SK-N-SH (cell line): ENCODE results near the gene HEPN1. TPM values are rescaled to one million over a fixed set of nuclear protein-coding genes. Genes with fewer than 3 reads are reported as not detected.

ENCODE experiments used
- CTCF ChIA-PET: fragments of 300-600, 350-600 bp; formaldehyde crosslinking; extraction: SDS; loops from one replicate; lab custom pipeline; 2021; lab: Yijun Ruan, JAX
- POLR2A ChIA-PET: fragments of 350-600 bp; sonication (Branson Sonifier 250); formaldehyde crosslinking; extraction: SDS; loops from one replicate; lab custom pipeline; 2020; ENCODE audit warnings: antibody characterized with exemption, inconsistent platforms; lab: Yijun Ruan, JAX
- DNase-seq: peaks from one replicate; pipeline ENCODE4 v3.0.0; 2012
- H2AFZ ChIP-seq: fragments of 200-600 bp; sonication (generic); 2 replicates; pipeline ENCODE4 v1.8.1; 2016; ENCODE audit warnings: antibody characterized with exemption, mild to moderate bottlenecking, low read depth
- H3F3A ChIP-seq: fragments of 200-600 bp; sonication (generic); replicated peaks from 2 replicates; pipeline ENCODE3; 2016; ENCODE audit warnings: antibody characterized with exemption, mild to moderate bottlenecking; ENCODE audit not compliant: insufficient read depth
- H3K27ac ChIP-seq, 2 experiments: fragments of 200-500 bp in 1 of 2; fragments of 200-600 bp in 1 of 2; sonication (Bioruptor generic) in 1 of 2; sonication (generic), shearing (Covaris generic) in 1 of 2; 2 replicates each; pipeline versions ENCODE4 v1.5.1 to v1.6.1; 2014 to 2016; ENCODE audit warnings: low read depth in 2 of 2, inconsistent platforms in 1 of 2, low read length in 1 of 2, mild to moderate bottlenecking in 1 of 2, mixed read lengths in 1 of 2
- H3K27me3 ChIP-seq: fragments of 200-600 bp; sonication (generic), shearing (Covaris generic); 2 replicates; pipeline ENCODE4 v1.6.1; 2016; ENCODE audit warnings: mixed run types; ENCODE audit not compliant: insufficient read depth
- H3K36me3 ChIP-seq, 2 experiments: fragments of 200-500 bp in 1 of 2; fragments of 200-600 bp in 1 of 2; sonication (Bioruptor generic) in 1 of 2; sonication (generic) in 1 of 2; replicated peaks in 1 of 2; 2 replicates each; pipeline versions ENCODE3 to v1.5.1; 2014 to 2016; ENCODE audit warnings: low read length in 1 of 2, mild to moderate bottlenecking in 1 of 2; ENCODE audit not compliant: insufficient read depth in 2 of 2, control insufficient read depth in 1 of 2
- H3K4me1 ChIP-seq, 2 experiments: fragments of 200-500 bp in 1 of 2; fragments of 200-600 bp in 1 of 2; sonication (Bioruptor generic) in 1 of 2; sonication (generic), shearing (Covaris generic) in 1 of 2; 2 replicates each; pipeline versions ENCODE4 v1.5.1 to v1.6.1; 2014 to 2016; ENCODE audit warnings: low read depth in 1 of 2, low read length in 1 of 2, mixed run types in 1 of 2; ENCODE audit not compliant: insufficient read depth in 2 of 2, control insufficient read depth in 1 of 2
- H3K4me2 ChIP-seq: fragments of 200-600 bp; sonication (generic), shearing (Covaris generic); 2 replicates; pipeline ENCODE4 v1.6.1; 2017; ENCODE audit warnings: mixed run types
- H3K4me3 ChIP-seq, 2 experiments: fragments of 200-500 bp in 1 of 2; fragments of 200-600 bp in 1 of 2; sonication (Bioruptor generic) in 1 of 2; sonication (generic), shearing (Covaris generic) in 1 of 2; 2 replicates each; pipeline versions ENCODE4 v1.5.1 to v1.8.1; 2014 to 2016; ENCODE audit warnings: low read depth in 2 of 2, inconsistent platforms in 1 of 2, low read length in 1 of 2, mild to moderate bottlenecking in 1 of 2, mixed read lengths in 1 of 2, moderate library complexity in 1 of 2
- H3K79me2 ChIP-seq: fragments of 200-600 bp; sonication (generic); 2 replicates; pipeline ENCODE4 v1.8.1; 2017; ENCODE audit warnings: mild to moderate bottlenecking; ENCODE audit not compliant: insufficient read depth
- H3K9ac ChIP-seq: fragments of 200-600 bp; sonication (generic); 2 replicates; pipeline ENCODE4 v1.6.1; 2017; ENCODE audit warnings: mixed run types
- H3K9me2 ChIP-seq: fragments of 200-600 bp; sonication (generic); 2 replicates; pipeline ENCODE4 v1.6.1; 2017; ENCODE audit warnings: mixed run types
- H3K9me3 ChIP-seq: fragments of 200-600 bp; sonication (generic); 2 replicates; pipeline ENCODE4 v1.6.1; 2017; ENCODE audit warnings: mixed run types, mild to moderate bottlenecking, moderate library complexity
- H4K20me1 ChIP-seq: fragments of 200-600 bp; sonication (generic); 2 replicates; pipeline ENCODE4 v1.6.1; 2017; ENCODE audit warnings: mild to moderate bottlenecking, mixed run types; ENCODE audit not compliant: insufficient read depth
- EZH2phosphoT487 ChIP-seq: fragments of 200-600 bp; sonication (generic); IDR thresholded peaks from 2 replicates; pipeline ENCODE4 v1.6.1; 2017; ENCODE audit warnings: low read depth, mixed run types, mild to moderate bottlenecking, antibody characterized with exemption, moderate library complexity, borderline replicate concordance
- GATA2 ChIP-seq: sonication (generic); formaldehyde crosslinking; IDR thresholded peaks from 2 replicates; pipeline ENCODE4 v1.5.0; 2020; ENCODE audit warnings: mild to moderate bottlenecking, missing genetic modification reagents
- MAX ChIP-seq: IDR thresholded peaks from 2 replicates; pipeline ENCODE4 v1.4.0; 2012; ENCODE audit warnings: low read depth
- MEF2A ChIP-seq: IDR thresholded peaks from 2 replicates; pipeline ENCODE4 v1.4.0; 2012; ENCODE audit warnings: low read depth, borderline replicate concordance
- NFIC ChIP-seq: IDR thresholded peaks from 2 replicates; pipeline ENCODE4 v1.4.0; 2012; ENCODE audit warnings: borderline replicate concordance
- RAD21 ChIP-seq: IDR thresholded peaks from 2 replicates; pipeline ENCODE4 v1.6.1; 2012; ENCODE audit warnings: mild to moderate bottlenecking, low read length
- SMC3 ChIP-seq: IDR thresholded peaks from 2 replicates; pipeline ENCODE4 v1.6.1; 2012; ENCODE audit warnings: low read depth, low read length, improper control_type of control experiment
- TCF12 ChIP-seq: IDR thresholded peaks from 2 replicates; pipeline ENCODE4 v1.4.0; 2012
- TEAD4 ChIP-seq: IDR thresholded peaks from 2 replicates; pipeline ENCODE4 v1.4.0; 2012; ENCODE audit warnings: mild to moderate bottlenecking, borderline replicate concordance; ENCODE audit not compliant: insufficient read depth
- WGBS: methylation state at CpG from one replicate; pipeline ENCODE4 v1.1.6; 2017; ENCODE audit warnings: low lambda C conversion rate; 5-methylcytosine and 5-hydroxymethylcytosine counted together
- polyA plus RNA-seq, 3 experiments: library from polyadenylated mRNA; depleted of rRNA; stranded (reverse); fragments of >200 nt; gene quantifications; 2 replicates each; pipeline ENCODE4 v1.2.3, GENCODE V29; 2012

HEPN1 gene
- polyA plus RNA-seq, 1 of the 3 experiments (the other 2 are of a cell fraction), result not detected

- ChIA-PET POLR2A (no interaction called here), CTCF (interaction anchor here (1.2 kb wide), 1 partner anchor 74 kb away, joined by 3 read pairs; no protein-coding TSS in a partner anchor)
- Histone ChIP-seq H3K4me1 (peaks cover 6 to 7% of the 10 kb centered on the region in 2 experiments; a peak in 3 of 4 replicates), H2AFZ (no peak overlapping the region), H4K20me1 (no peaks in the 10 kb centered on the region), H3K79me2 (peaks cover 5% of the 10 kb centered on the region; the same call in 1 of the 2 replicates), H3K4me2 (no peak overlapping the region), H3K9ac (no peak overlapping the region), H3K27me3 (no peaks in the 10 kb centered on the region), H3K27ac (no peak overlapping the region), H3K9me3 (0 out of 2 replicates have a peak, but pooled peaks cover 4% of the 10 kb centered on the region), H3K9me2 (no peaks in the 10 kb centered on the region), H3K4me3 (no peak overlapping the region), H3F3A (no peaks in the 10 kb centered on the region), H3K36me3 (no peaks in the 10 kb centered on the region)
- DNase-seq, result no peak
- TF ChIP-seq TCF12 (no peak), RAD21 (no peak), GATA2 (CRISPR knock-in tag) (no peak), TEAD4 (no peak), SMC3 (no peak), EZH2phosphoT487 (no peak), NFIC (no peak), MAX (no peak)
These were observed 31.7 kb downstream of the HEPN1 start for GRCh38 chr11:124950601-124951330.

GRCh38 chr11:124951341-124951740 is 32.3 kb downstream of the HEPN1 start:
- 72% methylated on average over 3 of the region's 3 CpGs for WGBS
- Histone ChIP-seq H4K20me1 (no peaks in the 10 kb centered on the region), H3K9ac (no peak overlapping the region), H3K79me2 (peaks cover 5% of the 10 kb centered on the region; the same call in 1 of the 2 replicates), H3K27ac (no peak overlapping the region), H3K4me3 (no peak overlapping the region), H3K9me2 (no peaks in the 10 kb centered on the region), H3K4me2 (no peak overlapping the region), H3F3A (no peaks in the 10 kb centered on the region), H3K4me1 (peaks cover 6 to 7% of the 10 kb centered on the region in 2 experiments; a peak in 3 of 4 replicates), H3K9me3 (0 out of 2 replicates have a peak, but pooled peaks cover 4% of the 10 kb centered on the region), H3K36me3 (no peaks in the 10 kb centered on the region), H3K27me3 (no peaks in the 10 kb centered on the region), H2AFZ (no peak overlapping the region)
- ChIA-PET CTCF (interaction anchor here (1.2 kb wide), 1 partner anchor 75 kb away, joined by 3 read pairs; no protein-coding TSS in a partner anchor), POLR2A (no interaction called here)
- no peak for DNase-seq
- no peak for TF ChIP-seq MEF2A
